Measurements from ENCODE around the gene NDEL1. TPM values are rescaled to one million over a fixed set of nuclear protein-coding genes. Genes with fewer than 3 reads are reported as not detected.

NDEL1 gene
- total RNA-seq, 1 donor from 2014 or later = 74.1 TPM

GRCh38 chr17:8465759-8466158 is 30.1 kb downstream of the NDEL1 start:
- Histone ChIP-seq H3K4me1 (peaks cover 23% of the 10 kb centered on the region), H3K36me3 (peaks cover 92% of the 10 kb centered on the region), H3K9me3 (no peaks in the 10 kb centered on the region), H3K4me3 (no peak overlapping the region), H3K27me3 (ENCODE audit: low read depth) (no peaks in the 10 kb centered on the region), H3K27ac (no peak overlapping the region)
- intact Hi-C loops (cut with DNase I) = no loop called here
- ATAC-seq (no peak), DNase-seq (no peak)
- TF ChIP-seq, protein P1, sequence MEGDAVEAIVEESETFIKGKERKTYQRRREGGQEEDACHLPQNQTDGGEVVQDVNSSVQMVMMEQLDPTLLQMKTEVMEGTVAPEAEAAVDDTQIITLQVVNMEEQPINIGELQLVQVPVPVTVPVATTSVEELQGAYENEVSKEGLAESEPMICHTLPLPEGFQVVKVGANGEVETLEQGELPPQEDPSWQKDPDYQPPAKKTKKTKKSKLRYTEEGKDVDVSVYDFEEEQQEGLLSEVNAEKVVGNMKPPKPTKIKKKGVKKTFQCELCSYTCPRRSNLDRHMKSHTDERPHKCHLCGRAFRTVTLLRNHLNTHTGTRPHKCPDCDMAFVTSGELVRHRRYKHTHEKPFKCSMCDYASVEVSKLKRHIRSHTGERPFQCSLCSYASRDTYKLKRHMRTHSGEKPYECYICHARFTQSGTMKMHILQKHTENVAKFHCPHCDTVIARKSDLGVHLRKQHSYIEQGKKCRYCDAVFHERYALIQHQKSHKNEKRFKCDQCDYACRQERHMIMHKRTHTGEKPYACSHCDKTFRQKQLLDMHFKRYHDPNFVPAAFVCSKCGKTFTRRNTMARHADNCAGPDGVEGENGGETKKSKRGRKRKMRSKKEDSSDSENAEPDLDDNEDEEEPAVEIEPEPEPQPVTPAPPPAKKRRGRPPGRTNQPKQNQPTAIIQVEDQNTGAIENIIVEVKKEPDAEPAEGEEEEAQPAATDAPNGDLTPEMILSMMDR (IDR thresholded peaks at IDR 0.05) = no peak

DNA sequence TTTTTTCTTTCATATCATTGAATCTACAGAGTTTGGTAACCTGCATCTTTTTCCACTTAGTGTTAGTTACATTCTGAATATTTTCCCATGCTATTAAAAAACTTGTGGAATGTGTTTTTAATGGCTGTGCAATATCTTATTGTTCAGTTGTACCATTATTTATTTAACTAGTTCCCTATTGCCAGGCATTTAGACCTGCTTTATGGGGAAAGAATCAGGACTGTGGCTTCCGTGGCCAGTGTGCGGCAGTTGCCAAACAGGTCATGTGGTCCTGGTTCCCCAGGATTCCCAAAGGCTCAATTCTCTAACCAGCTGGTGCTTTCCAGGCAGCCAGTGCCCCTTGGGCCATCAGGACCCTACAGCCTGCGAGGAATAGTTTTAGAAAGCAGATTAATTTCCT is 30.8 kb downstream of the NDEL1 start:
- H3K36me3 ChIP-seq = peaks cover 90% of the 10 kb centered on the region
- H3K27ac ChIP-seq = no peak overlapping the region
- H3K27me3 ChIP-seq (ENCODE audit: low read depth) = no peaks in the 10 kb centered on the region
- intact Hi-C loops (cut with DNase I) = no loop called here
- H3K9me3 ChIP-seq = no peaks in the 10 kb centered on the region
- ATAC-seq (no peak), DNase-seq (no peak)
- peaks cover 25% of the 10 kb centered on the region for H3K4me1 ChIP-seq
- TF ChIP-seq, protein P1 (IDR thresholded peaks at IDR 0.05) = no peak
- no peak overlapping the region for H3K4me3 ChIP-seq

DNA sequence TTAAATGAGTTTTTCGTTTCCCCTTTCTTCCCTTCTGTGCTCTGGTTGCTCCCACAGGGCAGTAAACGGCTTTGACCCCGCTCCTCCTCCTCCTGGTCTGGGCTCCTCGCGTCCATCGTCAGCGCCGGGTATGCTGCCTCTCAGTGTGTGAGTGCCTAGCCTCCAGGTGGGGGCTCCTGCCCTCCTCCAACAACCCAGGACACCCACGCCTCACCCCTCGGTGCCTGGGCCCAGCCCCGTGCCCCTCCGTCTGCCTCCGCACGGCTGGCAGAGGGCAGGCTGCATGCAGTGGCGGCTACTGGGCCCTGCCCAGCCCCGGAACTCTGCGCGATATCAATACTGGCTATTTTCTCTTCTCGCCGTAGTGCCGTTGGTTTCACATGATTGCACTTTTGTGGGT is 31.2 kb downstream of the NDEL1 start:
- Histone ChIP-seq H3K36me3 (peaks cover 90% of the 10 kb centered on the region), H3K4me1 (peaks cover 25% of the 10 kb centered on the region), H3K27me3 (ENCODE audit: low read depth) (no peaks in the 10 kb centered on the region), H3K9me3 (no peaks in the 10 kb centered on the region), H3K4me3 (no peak overlapping the region), H3K27ac (no peak overlapping the region)
- ATAC-seq (no peak), DNase-seq (no peak)
- intact Hi-C loops (cut with DNase I) = no loop called here
- TF ChIP-seq, protein P1 (IDR thresholded peaks at IDR 0.05) = no peak

GRCh38 chr17:8467527-8467926 is 31.8 kb downstream of the NDEL1 start:
- Histone ChIP-seq H3K4me3 (no peak overlapping the region), H3K36me3 (peaks cover 90% of the 10 kb centered on the region), H3K27me3 (ENCODE audit: low read depth) (no peaks in the 10 kb centered on the region), H3K27ac (no peak overlapping the region), H3K9me3 (no peaks in the 10 kb centered on the region), H3K4me1 (peaks cover 25% of the 10 kb centered on the region)
- DNase-seq (no peak), ATAC-seq (no peak)
- intact Hi-C loops (cut with DNase I) = no loop called here
- TF ChIP-seq, protein P1 (IDR thresholded peaks at IDR 0.05) = no peak

DNA sequence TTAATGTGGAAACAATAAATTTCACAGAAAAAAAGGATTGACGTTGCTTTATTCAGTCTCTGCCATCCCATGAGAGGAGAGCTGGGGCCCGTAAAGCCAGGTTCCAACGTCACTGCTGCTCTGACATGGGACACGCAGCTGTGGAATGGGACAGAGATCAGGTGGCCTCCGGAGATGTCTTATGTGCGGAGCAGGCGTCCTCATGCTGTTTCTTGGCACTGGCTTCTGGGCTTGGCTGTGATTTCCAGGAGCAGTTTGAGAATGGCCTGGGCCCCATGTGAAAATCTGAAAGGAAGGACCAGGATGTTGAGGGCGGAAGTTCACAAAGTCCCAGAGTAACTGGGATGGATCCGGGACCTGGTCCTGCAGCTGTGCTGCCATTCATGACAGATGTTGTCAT is 32.4 kb downstream of the NDEL1 start:
- ATAC-seq (no peak), DNase-seq (no peak)
- H3K4me1 ChIP-seq = peaks cover 25% of the 10 kb centered on the region
- H3K27ac ChIP-seq = no peak overlapping the region
- no peak overlapping the region for H3K4me3 ChIP-seq
- no peaks in the 10 kb centered on the region for H3K27me3 ChIP-seq (ENCODE audit: low read depth)
- TF ChIP-seq, protein P1 (IDR thresholded peaks at IDR 0.05) = no peak
- H3K9me3 ChIP-seq = no peaks in the 10 kb centered on the region
- intact Hi-C loops (cut with DNase I) = no loop called here
- peaks cover 90% of the 10 kb centered on the region for H3K36me3 ChIP-seq

- intact Hi-C loops (cut with DNase I) = no loop called here
- Histone ChIP-seq H3K4me3 (no peak overlapping the region), H3K4me1 (peaks cover 25% of the 10 kb centered on the region), H3K27ac (no peak overlapping the region), H3K27me3 (ENCODE audit: low read depth) (no peaks in the 10 kb centered on the region), H3K9me3 (no peaks in the 10 kb centered on the region), H3K36me3 (peaks cover 90% of the 10 kb centered on the region)
- DNase-seq (no peak), ATAC-seq (no peak)
- TF ChIP-seq, protein P1 (IDR thresholded peaks at IDR 0.05) = no peak
Observed at GRCh38 chr17:8468980-8469379, 33.3 kb downstream of the NDEL1 start.

Data from lower lobe of right lung (tissue), 2 donors.